ENCODE results near the gene SLC43A3.

Gene SLC43A3

GRCh38 chr11:57426929-57427726, at the start of gene SLC43A3:
Gene SLC43A3, minus strand, starts transcription at chr11:57427121. Its CDS starts 949 bp downstream, at chr11:57426172.
- peak; percentile 86 for DNase-seq (ENCODE audit: low spot score)
- in situ Hi-C loops (cut with MboI; ENCODE audit: low sequenced_read_pairs, unreplicated experiment) = no loop called here
- TF ChIP-seq, protein P1, sequence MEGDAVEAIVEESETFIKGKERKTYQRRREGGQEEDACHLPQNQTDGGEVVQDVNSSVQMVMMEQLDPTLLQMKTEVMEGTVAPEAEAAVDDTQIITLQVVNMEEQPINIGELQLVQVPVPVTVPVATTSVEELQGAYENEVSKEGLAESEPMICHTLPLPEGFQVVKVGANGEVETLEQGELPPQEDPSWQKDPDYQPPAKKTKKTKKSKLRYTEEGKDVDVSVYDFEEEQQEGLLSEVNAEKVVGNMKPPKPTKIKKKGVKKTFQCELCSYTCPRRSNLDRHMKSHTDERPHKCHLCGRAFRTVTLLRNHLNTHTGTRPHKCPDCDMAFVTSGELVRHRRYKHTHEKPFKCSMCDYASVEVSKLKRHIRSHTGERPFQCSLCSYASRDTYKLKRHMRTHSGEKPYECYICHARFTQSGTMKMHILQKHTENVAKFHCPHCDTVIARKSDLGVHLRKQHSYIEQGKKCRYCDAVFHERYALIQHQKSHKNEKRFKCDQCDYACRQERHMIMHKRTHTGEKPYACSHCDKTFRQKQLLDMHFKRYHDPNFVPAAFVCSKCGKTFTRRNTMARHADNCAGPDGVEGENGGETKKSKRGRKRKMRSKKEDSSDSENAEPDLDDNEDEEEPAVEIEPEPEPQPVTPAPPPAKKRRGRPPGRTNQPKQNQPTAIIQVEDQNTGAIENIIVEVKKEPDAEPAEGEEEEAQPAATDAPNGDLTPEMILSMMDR (IDR thresholded peaks at IDR 0.05; ENCODE audit: borderline replicate concordance, control extremely low read depth, extremely low read depth, insufficient read depth, missing control alignments) = no peak

DNA sequence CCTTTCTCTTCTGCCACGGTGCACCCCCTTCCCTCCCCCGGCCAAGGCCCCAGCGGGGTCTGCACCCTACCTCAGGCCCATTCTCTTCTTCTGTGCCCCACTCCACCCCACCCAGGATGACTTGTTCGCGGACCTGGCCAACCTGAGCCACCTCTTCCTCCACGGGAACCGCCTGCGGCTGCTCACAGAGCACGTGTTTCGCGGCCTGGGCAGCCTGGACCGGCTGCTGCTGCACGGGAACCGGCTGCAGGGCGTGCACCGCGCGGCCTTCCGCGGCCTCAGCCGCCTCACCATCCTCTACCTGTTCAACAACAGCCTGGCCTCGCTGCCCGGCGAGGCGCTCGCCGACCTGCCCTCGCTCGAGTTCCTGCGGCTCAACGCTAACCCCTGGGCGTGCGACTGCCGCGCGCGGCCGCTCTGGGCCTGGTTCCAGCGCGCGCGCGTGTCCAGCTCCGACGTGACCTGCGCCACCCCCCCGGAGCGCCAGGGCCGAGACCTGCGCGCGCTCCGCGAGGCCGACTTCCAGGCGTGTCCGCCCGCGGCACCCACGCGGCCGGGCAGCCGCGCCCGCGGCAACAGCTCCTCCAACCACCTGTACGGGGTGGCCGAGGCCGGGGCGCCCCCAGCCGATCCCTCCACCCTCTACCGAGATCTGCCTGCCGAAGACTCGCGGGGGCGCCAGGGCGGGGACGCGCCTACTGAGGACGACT, 49.3 kb upstream of the SLC43A3 start:
- in situ Hi-C loops (cut with MboI; ENCODE audit: low sequenced_read_pairs, unreplicated experiment) = no loop called here
- DNase-seq (ENCODE audit: low spot score) = peak; percentile 73
- TF ChIP-seq, protein P1 (IDR thresholded peaks at IDR 0.05; ENCODE audit: borderline replicate concordance, control extremely low read depth, extremely low read depth, insufficient read depth, missing control alignments) = peak; percentile 5

DNA sequence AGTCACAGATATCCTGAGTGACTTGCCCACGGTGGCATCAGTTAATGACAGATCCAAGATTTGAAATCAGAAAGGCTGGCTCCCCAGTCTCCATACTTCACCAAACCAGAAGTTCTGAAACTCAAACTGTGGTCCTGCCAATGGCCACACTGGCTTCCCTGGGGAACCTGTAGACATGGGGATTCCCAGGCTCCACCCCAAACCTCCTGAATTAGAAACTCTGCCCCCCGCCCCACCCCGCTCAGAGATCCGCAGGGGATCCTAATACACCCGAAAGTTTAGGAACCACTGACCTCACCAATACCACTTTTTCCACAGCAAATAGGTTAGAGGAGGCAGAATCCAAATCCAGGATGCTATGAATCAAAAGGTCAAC, 48.7 kb upstream of the SLC43A3 start:
- TF ChIP-seq, protein P1 (IDR thresholded peaks at IDR 0.05; ENCODE audit: borderline replicate concordance, control extremely low read depth, extremely low read depth, insufficient read depth, missing control alignments) = no peak
- in situ Hi-C loops (cut with MboI; ENCODE audit: low sequenced_read_pairs, unreplicated experiment) = no loop called here
- DNase-seq (ENCODE audit: low spot score) = no peak

DNA sequence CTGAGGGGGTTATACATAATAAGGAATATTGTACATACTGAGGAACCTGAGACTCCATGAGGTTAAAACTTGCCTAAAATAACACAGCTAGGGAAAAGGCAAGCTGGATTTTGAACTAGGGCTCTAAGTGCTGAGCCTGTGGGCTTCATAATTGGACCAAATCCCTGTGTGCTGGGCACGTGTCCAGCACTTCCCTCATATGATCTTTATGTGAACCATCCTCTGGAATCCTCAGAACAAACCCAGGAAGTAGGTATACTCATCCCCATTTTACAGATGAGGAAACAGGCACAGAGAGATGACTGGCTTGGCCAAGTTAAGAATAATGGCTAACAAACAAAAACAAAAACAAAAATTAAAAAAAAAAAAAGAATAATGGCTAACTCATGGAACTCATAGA, 48.3 kb upstream of the SLC43A3 start:
- TF ChIP-seq, protein P1 (IDR thresholded peaks at IDR 0.05; ENCODE audit: borderline replicate concordance, control extremely low read depth, extremely low read depth, insufficient read depth, missing control alignments) = no peak
- in situ Hi-C loops (cut with MboI; ENCODE audit: low sequenced_read_pairs, unreplicated experiment) = no loop called here
- DNase-seq (ENCODE audit: low spot score) = no peak

GRCh38 chr11:57474803-57475115, 47.8 kb upstream of the SLC43A3 start:
- in situ Hi-C loops (cut with MboI; ENCODE audit: low sequenced_read_pairs, unreplicated experiment) = no loop called here
- TF ChIP-seq, protein P1 (IDR thresholded peaks at IDR 0.05; ENCODE audit: borderline replicate concordance, control extremely low read depth, extremely low read depth, insufficient read depth, missing control alignments) = no peak
- no peak for DNase-seq (ENCODE audit: low spot score)

DNA sequence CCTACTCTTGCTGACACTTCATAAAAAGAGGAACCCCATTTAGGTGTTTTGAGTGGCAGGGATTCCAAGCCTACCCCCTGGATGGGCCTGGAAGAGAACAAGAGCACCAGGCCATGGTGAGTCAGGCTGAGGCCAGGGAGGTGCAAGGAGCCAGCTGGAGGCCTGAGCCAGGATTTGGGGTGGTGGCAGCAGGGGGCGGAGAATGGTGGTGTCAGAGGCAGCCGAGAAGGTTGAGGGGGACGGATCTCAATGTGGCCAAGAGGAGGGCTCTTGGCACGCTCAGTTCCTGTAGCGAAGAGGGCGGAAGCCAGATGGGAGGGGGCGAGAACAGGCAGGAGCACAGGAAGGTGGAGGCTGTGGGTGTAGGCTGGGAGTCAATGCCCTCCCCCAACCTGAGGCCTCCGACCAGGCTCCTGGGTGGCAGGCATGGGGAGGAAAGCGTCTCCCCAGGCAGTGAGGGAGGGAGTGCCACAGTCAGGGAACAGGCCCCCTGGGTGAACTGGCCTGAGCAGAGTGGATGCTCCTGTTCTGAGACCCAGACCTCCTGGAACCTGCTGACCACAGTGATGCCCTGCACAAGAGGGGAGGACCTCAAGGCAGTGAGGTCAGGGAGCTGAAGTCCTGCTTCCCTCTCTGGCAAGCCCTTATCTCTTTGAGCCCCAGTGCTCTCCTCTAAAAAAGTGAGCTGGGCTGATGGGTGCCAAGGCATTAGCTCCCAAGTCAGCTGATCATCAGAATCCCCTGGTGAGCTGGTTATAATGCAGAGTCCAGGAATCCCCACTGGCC, 47.3 kb upstream of the SLC43A3 start:
- no peak for DNase-seq (ENCODE audit: low spot score)
- TF ChIP-seq, protein P1 (IDR thresholded peaks at IDR 0.05; ENCODE audit: borderline replicate concordance, control extremely low read depth, extremely low read depth, insufficient read depth, missing control alignments) = no peak
- in situ Hi-C loops (cut with MboI; ENCODE audit: low sequenced_read_pairs, unreplicated experiment) = no loop called here

All from GM13976 (cell line).